BE2C (cell line): ENCODE results near the gene FAM181A.

Experiments
- DNase-seq: peaks from one replicate; pipeline ENCODE4 v3.0.0-alpha.2; 2020
- H3K27me3 ChIP-seq: fragments of 250-450 bp; sonication (Bioruptor Pico); 2 replicates; pipeline ENCODE4 v1.5.1; 2020; ENCODE audit warnings: mild to moderate bottlenecking
- H3K36me3 ChIP-seq: fragments of 250-450 bp; sonication (Bioruptor Pico); 2 replicates; pipeline ENCODE4 v1.5.1; 2020; ENCODE audit warnings: mild to moderate bottlenecking
- H3K4me1 ChIP-seq: fragments of 250-450 bp; sonication (Bioruptor Pico); 2 replicates; pipeline ENCODE4 v1.5.1; 2020
- H3K4me3 ChIP-seq: 2 replicates; pipeline ENCODE4 v1.5.1; 2011; ENCODE audit warnings: low read depth, low read length
- H3K9me3 ChIP-seq: fragments of 250-450 bp; sonication (Bioruptor Pico); 2 replicates; pipeline ENCODE4 v1.5.1; 2020
- TF ChIP-seq, protein P1 (sequence below): IDR thresholded peaks from 2 replicates; pipeline ENCODE4 v1.5.1; 2012; ENCODE audit warnings: mild to moderate bottlenecking, low read depth, low read length

FAM181A gene

DNA sequence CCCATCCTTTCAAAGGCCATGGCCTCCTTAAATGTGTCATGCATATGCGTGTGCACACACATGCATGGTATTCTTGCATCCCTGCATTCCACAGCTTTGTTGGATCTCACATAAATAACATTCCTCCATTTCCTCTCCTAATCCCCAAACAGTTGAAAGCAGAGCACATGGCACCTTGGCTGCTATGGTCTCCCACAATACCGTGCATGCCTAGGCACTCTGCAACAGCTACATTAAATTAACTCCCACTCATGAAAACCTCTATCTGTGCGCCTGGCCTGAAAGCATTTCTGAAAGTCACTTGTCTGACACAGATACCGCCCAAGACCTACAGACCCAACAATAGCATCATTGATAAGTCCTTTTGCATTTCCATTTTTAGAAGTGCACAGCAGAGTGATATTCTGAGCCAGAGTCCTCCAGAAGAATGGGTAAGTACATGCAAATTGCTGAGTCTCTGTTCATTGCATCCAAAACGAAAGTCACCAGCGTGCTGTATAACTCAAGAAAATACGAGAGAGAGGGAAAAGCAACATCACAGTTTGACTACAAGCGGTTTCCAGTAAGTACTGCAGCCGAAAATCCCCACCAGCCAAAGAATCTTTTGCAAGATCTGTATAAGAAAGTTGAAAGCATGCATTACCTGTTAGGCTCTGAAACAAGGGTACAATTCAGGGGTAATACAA, 48.8 kb downstream of the FAM181A start:
- Histone ChIP-seq H3K4me1 (no peaks in the 10 kb centered on the region), H3K36me3 (no peaks in the 10 kb centered on the region), H3K9me3 (no peaks in the 10 kb centered on the region), H3K4me3 (no peak overlapping the region), H3K27me3 (no peaks in the 10 kb centered on the region; the same call in 1 of the 2 replicates)
- no peak for DNase-seq
- TF ChIP-seq, protein P1, sequence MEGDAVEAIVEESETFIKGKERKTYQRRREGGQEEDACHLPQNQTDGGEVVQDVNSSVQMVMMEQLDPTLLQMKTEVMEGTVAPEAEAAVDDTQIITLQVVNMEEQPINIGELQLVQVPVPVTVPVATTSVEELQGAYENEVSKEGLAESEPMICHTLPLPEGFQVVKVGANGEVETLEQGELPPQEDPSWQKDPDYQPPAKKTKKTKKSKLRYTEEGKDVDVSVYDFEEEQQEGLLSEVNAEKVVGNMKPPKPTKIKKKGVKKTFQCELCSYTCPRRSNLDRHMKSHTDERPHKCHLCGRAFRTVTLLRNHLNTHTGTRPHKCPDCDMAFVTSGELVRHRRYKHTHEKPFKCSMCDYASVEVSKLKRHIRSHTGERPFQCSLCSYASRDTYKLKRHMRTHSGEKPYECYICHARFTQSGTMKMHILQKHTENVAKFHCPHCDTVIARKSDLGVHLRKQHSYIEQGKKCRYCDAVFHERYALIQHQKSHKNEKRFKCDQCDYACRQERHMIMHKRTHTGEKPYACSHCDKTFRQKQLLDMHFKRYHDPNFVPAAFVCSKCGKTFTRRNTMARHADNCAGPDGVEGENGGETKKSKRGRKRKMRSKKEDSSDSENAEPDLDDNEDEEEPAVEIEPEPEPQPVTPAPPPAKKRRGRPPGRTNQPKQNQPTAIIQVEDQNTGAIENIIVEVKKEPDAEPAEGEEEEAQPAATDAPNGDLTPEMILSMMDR: no peak

DNA sequence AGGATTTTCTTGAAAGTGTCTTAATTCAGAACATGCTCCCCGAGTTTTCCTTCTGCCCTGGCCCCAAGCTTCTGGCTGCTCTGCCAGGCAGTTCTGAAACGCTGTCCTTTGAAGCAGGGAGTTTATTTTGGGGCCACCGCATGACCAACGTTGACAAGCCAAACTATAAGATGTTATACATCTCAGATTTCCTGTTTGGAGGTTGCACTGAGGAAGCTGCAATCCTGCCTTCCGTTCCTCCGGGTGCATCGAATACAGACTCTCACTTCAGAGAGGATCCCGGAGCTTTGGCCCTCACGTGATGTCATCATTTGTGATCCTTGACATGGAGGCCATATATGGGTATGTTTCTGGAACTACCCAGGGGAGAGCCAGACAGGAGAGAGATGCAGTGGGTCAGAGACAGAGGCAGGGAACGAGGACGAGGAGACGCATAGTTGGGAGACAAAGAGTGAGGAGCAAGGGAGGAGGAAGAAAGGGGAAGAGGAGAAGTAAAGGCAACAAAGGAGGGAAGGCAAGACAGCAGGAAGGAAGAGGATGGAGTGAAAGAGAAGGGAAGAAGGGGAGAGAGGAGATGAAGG, 49.4 kb downstream of the FAM181A start, which contains the start of gene ASB2:
ASB2 (minus strand) TSS at position 94 of the 581 bp plus-strand sequence. CDS start 12,031 bp downstream, outside the sequence.
- no peaks in the 10 kb centered on the region for H3K9me3 ChIP-seq
- no peak for DNase-seq
- H3K4me1 ChIP-seq: no peaks in the 10 kb centered on the region
- H3K36me3 ChIP-seq: no peaks in the 10 kb centered on the region
- H3K27me3 ChIP-seq: no peaks in the 10 kb centered on the region
- H3K4me3 ChIP-seq: no peak within 1 kb of the TSS
- TF ChIP-seq, protein P1: no peak

DNA sequence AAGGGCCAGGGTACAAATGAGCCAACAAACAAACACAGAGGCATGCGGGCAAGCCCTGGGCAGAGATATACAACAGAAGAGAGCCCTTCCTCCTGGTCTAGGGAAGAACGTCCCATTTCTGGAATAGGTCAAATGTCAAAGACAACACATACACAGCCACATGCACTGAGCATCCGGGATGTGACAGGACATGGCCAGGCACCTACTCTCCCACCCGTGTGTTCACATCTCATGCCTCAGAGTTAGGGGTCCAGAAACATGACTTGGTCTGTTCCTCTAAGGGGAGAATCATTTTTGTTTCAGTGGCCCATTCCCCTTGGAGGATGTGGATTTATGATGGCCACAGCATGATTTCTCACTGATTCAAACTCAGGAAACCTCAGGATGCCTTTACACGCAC, 50.0 kb downstream of the FAM181A start:
- Histone ChIP-seq H3K4me1 (no peaks in the 10 kb centered on the region), H3K4me3 (no peak overlapping the region), H3K27me3 (no peaks in the 10 kb centered on the region), H3K9me3 (no peaks in the 10 kb centered on the region), H3K36me3 (no peaks in the 10 kb centered on the region)
- TF ChIP-seq, protein P1: no peak
- no peak for DNase-seq

DNA sequence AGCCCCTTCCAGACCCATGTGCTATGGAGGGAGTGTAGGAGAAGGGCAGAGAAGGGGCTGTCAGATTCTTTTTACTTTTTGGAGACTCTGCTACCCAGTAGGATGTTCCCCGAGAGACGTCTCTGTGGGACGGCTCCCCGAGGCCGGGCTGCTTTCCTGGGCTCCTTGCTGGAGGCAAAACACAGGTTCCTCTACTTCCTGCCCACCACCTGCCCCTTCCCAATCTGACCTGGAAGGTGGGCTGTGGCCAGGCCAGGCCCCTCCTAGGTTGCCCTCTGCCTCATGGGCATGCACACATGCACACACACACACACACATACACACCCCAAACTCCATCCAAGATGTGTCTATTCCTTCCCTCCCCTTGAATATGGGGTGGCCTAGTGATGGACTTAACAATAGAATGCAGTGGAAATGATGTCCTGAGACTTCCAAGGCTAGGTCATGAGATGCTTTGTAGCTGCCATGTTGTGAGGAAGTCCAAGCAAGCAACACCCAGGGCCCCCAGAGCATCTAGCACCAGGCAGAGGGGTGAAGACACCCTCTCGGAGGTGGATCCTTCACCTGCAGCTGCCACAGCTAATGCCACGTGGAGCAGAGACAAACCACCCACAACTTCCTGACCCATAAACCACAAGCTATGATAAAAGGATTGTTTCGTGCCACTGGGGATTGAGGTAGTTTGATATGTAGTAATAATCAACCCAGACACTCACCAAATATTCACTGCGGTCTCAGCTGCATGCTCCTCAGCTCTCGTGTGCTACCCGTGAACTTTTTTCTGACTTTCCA, 50.8 kb downstream of the FAM181A start:
- H3K4me3 ChIP-seq: no peak overlapping the region
- H3K27me3 ChIP-seq: no peaks in the 10 kb centered on the region
- H3K4me1 ChIP-seq: no peaks in the 10 kb centered on the region
- TF ChIP-seq, protein P1: no peak
- no peak for DNase-seq
- H3K36me3 ChIP-seq: no peaks in the 10 kb centered on the region
- H3K9me3 ChIP-seq: no peaks in the 10 kb centered on the region

DNA sequence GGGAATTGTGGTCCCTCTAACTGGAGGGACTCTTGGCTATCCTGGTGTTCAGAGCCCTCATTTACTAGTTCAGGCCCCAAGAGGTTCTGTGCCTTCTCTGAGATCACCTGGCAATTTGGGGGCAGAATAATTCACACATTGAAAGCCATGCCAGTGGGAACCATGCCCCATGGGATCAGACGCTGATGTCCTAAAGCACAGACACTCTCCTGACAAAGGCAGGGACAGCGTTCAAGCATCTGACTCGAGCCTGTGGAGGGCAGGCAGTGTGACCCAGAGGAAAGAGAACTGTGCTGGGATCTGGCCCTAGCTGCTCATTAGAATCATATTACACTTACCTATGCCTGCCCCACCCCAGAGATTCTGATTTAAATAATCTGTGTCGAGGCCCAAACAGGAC, 51.6 kb downstream of the FAM181A start:
- Histone ChIP-seq H3K9me3 (no peaks in the 10 kb centered on the region), H3K27me3 (no peaks in the 10 kb centered on the region), H3K4me3 (no peak overlapping the region), H3K4me1 (no peaks in the 10 kb centered on the region), H3K36me3 (no peaks in the 10 kb centered on the region)
- TF ChIP-seq, protein P1: no peak
- DNase-seq: no peak
